A673 (cell line): ENCODE results near the gene ADAM19. TPM values are rescaled to one million over a fixed set of nuclear protein-coding genes. Genes with fewer than 3 reads are reported as not detected.

Experiments
- BruUV-seq: library from RNA; stranded (reverse); fragments of 400-500 nt; replicated peaks from 2 replicates; lab custom pipeline; 2021; lab: Mats Ljungman, UMichigan
- CTCF ChIA-PET: fragments of 300-600 bp; sonication (Branson Sonifier 250); formaldehyde crosslinking; loops from one replicate; lab custom pipeline; 2022; ENCODE audit warnings: antibody characterized with exemption; lab: Charles Lee
- POLR2A ChIA-PET: fragments of 300-600 bp; sonication (Branson Sonifier 250); formaldehyde crosslinking; loops from one replicate; lab custom pipeline; 2022; ENCODE audit warnings: antibody characterized with exemption; ENCODE audit not compliant: low non-redundant PET; lab: Charles Lee
- DNase-seq: peaks from one replicate; pipeline ENCODE4 v3.0.0-alpha.2; 2015; ENCODE audit warnings: low spot score
- H3K27ac ChIP-seq: fragments of 200-600 bp; sonication (generic); 2 replicates; pipeline ENCODE4 v1.5.1; 2016; ENCODE audit warnings: mixed run types, low read depth, mild to moderate bottlenecking, mixed read lengths, antibody characterized with exemption, low read length; ENCODE audit not compliant: poor library complexity, severe bottlenecking
- H3K27me3 ChIP-seq: fragments of 200-600 bp; sonication (generic); replicated peaks from 2 replicates; pipeline ENCODE4 v1.6.1; 2017; ENCODE audit warnings: mixed run types, low read depth, mild to moderate bottlenecking, mixed read lengths, antibody characterized with exemption, low read length; ENCODE audit not compliant: insufficient read depth, poor library complexity
- H3K36me3 ChIP-seq: fragments of 200-600 bp; sonication (generic); 2 replicates; pipeline ENCODE4 v1.6.1; 2016; ENCODE audit warnings: mixed run types, mild to moderate bottlenecking, mixed read lengths, antibody characterized with exemption, low read length; ENCODE audit not compliant: insufficient read depth, poor library complexity, severe bottlenecking
- H3K4me1 ChIP-seq: fragments of 200-600 bp; sonication (generic); 2 replicates; pipeline ENCODE4 v1.6.1; 2017; ENCODE audit warnings: mixed run types, mild to moderate bottlenecking, mixed read lengths, antibody characterized with exemption, low read length; ENCODE audit not compliant: insufficient read depth, poor library complexity, severe bottlenecking
- H3K4me3 ChIP-seq: fragments of 200-600 bp; sonication (generic); 2 replicates; pipeline ENCODE4 v1.5.1; 2016; ENCODE audit warnings: low read depth, mixed run types, mild to moderate bottlenecking, mixed read lengths, low read length; ENCODE audit not compliant: poor library complexity, severe bottlenecking
- H3K9me3 ChIP-seq: fragments of 200-600 bp; sonication (generic); 2 replicates; pipeline ENCODE4 v1.6.1; 2016; ENCODE audit warnings: mixed run types, low read depth, mild to moderate bottlenecking, mixed read lengths, antibody characterized with exemption, low read length; ENCODE audit not compliant: poor library complexity, severe bottlenecking
- EZH2 ChIP-seq: fragments of 200-600 bp; sonication (generic); IDR thresholded peaks from 2 replicates; pipeline ENCODE4 v1.6.1; 2017; ENCODE audit warnings: borderline replicate concordance, low read depth, mild to moderate bottlenecking, mixed read lengths, antibody characterized with exemption, low read length; ENCODE audit not compliant: poor library complexity, severe bottlenecking
- intact Hi-C: fragments of 100-400 bp; cut with micrococcal nuclease; formaldehyde crosslinking; loops from one replicate; pipeline ENCODE4 v1.10.0; 2022; ENCODE audit not compliant: unreplicated experiment
- total RNA-seq: library from RNA; stranded (reverse); gene quantifications from 2 replicates; pipeline ENCODE4 v1.2.3, GENCODE V29; 2021
- TF ChIP-seq, protein P1 (sequence below): fragments of 300-800, 200-600 bp; sonication (generic); conservative IDR thresholded peaks from 2 replicates; pipeline ENCODE4 v1.5.1; 2017; ENCODE audit warnings: low read depth, mild to moderate bottlenecking, antibody characterized with exemption, low read length, moderate library complexity, mixed read lengths

Gene ADAM19
- total RNA-seq, 1 experiment from 2014 or later, result 1.7 TPM

- no peak overlapping the region for H3K27ac ChIP-seq
- ChIA-PET POLR2A (no interaction called here), CTCF (no interaction called here)
- TF ChIP-seq, protein P1, sequence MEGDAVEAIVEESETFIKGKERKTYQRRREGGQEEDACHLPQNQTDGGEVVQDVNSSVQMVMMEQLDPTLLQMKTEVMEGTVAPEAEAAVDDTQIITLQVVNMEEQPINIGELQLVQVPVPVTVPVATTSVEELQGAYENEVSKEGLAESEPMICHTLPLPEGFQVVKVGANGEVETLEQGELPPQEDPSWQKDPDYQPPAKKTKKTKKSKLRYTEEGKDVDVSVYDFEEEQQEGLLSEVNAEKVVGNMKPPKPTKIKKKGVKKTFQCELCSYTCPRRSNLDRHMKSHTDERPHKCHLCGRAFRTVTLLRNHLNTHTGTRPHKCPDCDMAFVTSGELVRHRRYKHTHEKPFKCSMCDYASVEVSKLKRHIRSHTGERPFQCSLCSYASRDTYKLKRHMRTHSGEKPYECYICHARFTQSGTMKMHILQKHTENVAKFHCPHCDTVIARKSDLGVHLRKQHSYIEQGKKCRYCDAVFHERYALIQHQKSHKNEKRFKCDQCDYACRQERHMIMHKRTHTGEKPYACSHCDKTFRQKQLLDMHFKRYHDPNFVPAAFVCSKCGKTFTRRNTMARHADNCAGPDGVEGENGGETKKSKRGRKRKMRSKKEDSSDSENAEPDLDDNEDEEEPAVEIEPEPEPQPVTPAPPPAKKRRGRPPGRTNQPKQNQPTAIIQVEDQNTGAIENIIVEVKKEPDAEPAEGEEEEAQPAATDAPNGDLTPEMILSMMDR, result no peak
- no peak for TF ChIP-seq EZH2
- no peaks in the 10 kb centered on the region for H3K9me3 ChIP-seq
- no peaks in the 10 kb centered on the region for H3K27me3 ChIP-seq
- DNase-seq, result no peak
- H3K4me1 ChIP-seq, result no peaks in the 10 kb centered on the region
- no peak overlapping the region for H3K4me3 ChIP-seq
- intact Hi-C loops, result no loop called here
- H3K36me3 ChIP-seq, result no peaks in the 10 kb centered on the region
- BruUV-seq, result no TSS peak
Observed at GRCh38 chr5:157563373-157563928, 12.1 kb downstream of the ADAM19 start.

- TF ChIP-seq, protein P1, result no peak
- Histone ChIP-seq H3K9me3 (no peaks in the 10 kb centered on the region), H3K4me1 (no peaks in the 10 kb centered on the region), H3K27ac (no peak overlapping the region), H3K36me3 (no peaks in the 10 kb centered on the region), H3K27me3 (no peaks in the 10 kb centered on the region), H3K4me3 (no peak overlapping the region)
- ChIA-PET CTCF (no interaction called here), POLR2A (no interaction called here)
- no TSS peak for BruUV-seq
- no peak for DNase-seq
- intact Hi-C loops, result no loop called here
Observed at GRCh38 chr5:157562111-157562581, 13.4 kb downstream of the ADAM19 start.

DNA sequence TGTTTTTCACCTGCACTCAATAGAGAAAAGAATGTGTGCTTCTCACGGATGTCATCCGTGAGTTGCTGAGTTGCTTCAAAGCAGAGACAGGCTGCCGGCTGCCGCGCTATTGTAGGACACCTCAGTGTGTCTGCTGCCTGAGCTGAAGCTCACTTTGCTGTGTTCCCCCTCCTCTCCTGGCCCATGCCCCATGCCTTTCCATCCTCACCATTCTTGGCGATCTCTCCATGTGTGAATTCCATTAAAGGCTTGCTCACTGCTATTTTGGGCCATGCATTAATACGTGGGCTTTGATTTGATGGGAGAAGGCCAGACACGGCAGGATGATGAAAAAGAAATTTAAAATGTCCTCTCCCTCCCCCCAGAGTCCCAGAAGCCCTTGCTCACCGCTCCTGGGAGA, 14.5 kb downstream of the ADAM19 start:
- intact Hi-C loops, result no loop called here
- H3K9me3 ChIP-seq, result no peaks in the 10 kb centered on the region
- TF ChIP-seq, protein P1, result no peak
- no peak for TF ChIP-seq EZH2
- H3K4me3 ChIP-seq, result no peak overlapping the region
- no peaks in the 10 kb centered on the region for H3K36me3 ChIP-seq
- BruUV-seq, result no TSS peak
- no peaks in the 10 kb centered on the region for H3K4me1 ChIP-seq
- no peaks in the 10 kb centered on the region for H3K27me3 ChIP-seq
- no peak overlapping the region for H3K27ac ChIP-seq
- ChIA-PET POLR2A (no interaction called here), CTCF (no interaction called here)
- DNase-seq, result no peak
